DND-41 (cell line): ENCODE measurements around the gene PLCD3.
"Not testable (repeated sequence)": the region's sequence is repeated elsewhere in the genome, so short reads cannot be mapped to it uniquely, and the experiment has no call there.

ENCODE experiments used
- ATAC-seq: fragments of 200-7000 bp; cut with Tn5 transposase; 3 replicates; pipeline ENCODE4 v1.9.1; 2021; ENCODE audit warnings: low read depth; ENCODE audit not compliant: insufficient read depth
- DNase-seq: peaks from one replicate; pipeline ENCODE4 v3.0.0-alpha.2; 2020
- H2AFZ ChIP-seq: 2 replicates; pipeline ENCODE4 v1.6.0; 2012; ENCODE audit warnings: low read depth, low read length
- H3K27ac ChIP-seq: 2 replicates; pipeline ENCODE4 v1.5.1; 2012; ENCODE audit warnings: low read length, inconsistent platforms
- H3K27me3 ChIP-seq: fragments of 200-600 bp; sonication (generic); 2 replicates; pipeline ENCODE4 v1.6.0; 2012; ENCODE audit warnings: low read length, mild to moderate bottlenecking, inconsistent platforms; ENCODE audit not compliant: insufficient read depth, poor library complexity
- H3K36me3 ChIP-seq: 2 replicates; pipeline ENCODE4 v1.5.1; 2012; ENCODE audit warnings: low read length, inconsistent platforms; ENCODE audit not compliant: insufficient read depth
- H3K4me1 ChIP-seq: 2 replicates; pipeline ENCODE4 v1.5.1; 2012; ENCODE audit warnings: mild to moderate bottlenecking, low read length; ENCODE audit not compliant: insufficient read depth
- H3K4me2 ChIP-seq: 2 replicates; pipeline ENCODE4 v1.6.0; 2012; ENCODE audit warnings: mild to moderate bottlenecking, moderate library complexity, low read length, inconsistent platforms; ENCODE audit not compliant: insufficient read depth
- H3K4me3 ChIP-seq, 2 experiments: fragments of 200-600 bp in 1 of 2; shearing (Covaris generic) in 1 of 2; 2 replicates each; pipeline ENCODE4 v1.5.1; 2012 to 2016; ENCODE audit warnings: inconsistent platforms in 2 of 2, low read length in 2 of 2, mild to moderate bottlenecking in 2 of 2, low read depth in 1 of 2, moderate library complexity in 1 of 2
- H3K79me2 ChIP-seq: 2 replicates; pipeline ENCODE4 v1.6.0; 2012; ENCODE audit warnings: low read length, inconsistent platforms; ENCODE audit not compliant: insufficient read depth
- H3K9ac ChIP-seq: 2 replicates; pipeline ENCODE4 v1.6.0; 2012; ENCODE audit warnings: low read depth, mild to moderate bottlenecking, inconsistent platforms, low read length, moderate library complexity
- H3K9me3 ChIP-seq: 2 replicates; pipeline ENCODE4 v1.5.1; 2012; ENCODE audit warnings: low read length, moderate library complexity, mild to moderate bottlenecking, inconsistent platforms; ENCODE audit not compliant: insufficient read depth, severe bottlenecking
- H4K20me1 ChIP-seq: 2 replicates; pipeline ENCODE4 v1.6.0; 2012; ENCODE audit warnings: low read length; ENCODE audit not compliant: insufficient read depth
- CTCF ChIP-seq: IDR thresholded peaks from 2 replicates; pipeline ENCODE4 v1.5.1; 2012; ENCODE audit warnings: borderline replicate concordance, low read length, moderate library complexity, mild to moderate bottlenecking; ENCODE audit not compliant: poor library complexity, severe bottlenecking; ENCODE audit errors: extremely low read depth
- EZH2 ChIP-seq: IDR thresholded peaks from 3 replicates; pipeline ENCODE4 v1.6.1; 2012; ENCODE audit warnings: borderline replicate concordance, low read depth, mild to moderate bottlenecking, moderate library complexity, low read length, inconsistent platforms; ENCODE audit not compliant: severe bottlenecking

Gene PLCD3

GRCh38 chr17:45127207-45127547 is 5.1 kb downstream of the PLCD3 start:
- no peaks in the 10 kb centered on the region for H3K79me2 ChIP-seq
- H3K36me3 ChIP-seq: no peaks in the 10 kb centered on the region
- TF ChIP-seq EZH2 (no peak), CTCF (no peak)
- H4K20me1 ChIP-seq: no peaks in the 10 kb centered on the region
- no peak overlapping the region for H3K27ac ChIP-seq
- H3K4me1 ChIP-seq: peaks cover 12% of the 10 kb centered on the region
- ATAC-seq (no peak), DNase-seq (no peak)
- no peak overlapping the region for H3K4me3 ChIP-seq
- no peaks in the 10 kb centered on the region for H3K27me3 ChIP-seq
- no peak overlapping the region for H2AFZ ChIP-seq
- H3K9me3 ChIP-seq: no peaks in the 10 kb centered on the region
- H3K9ac ChIP-seq: no peak overlapping the region
- H3K4me2 ChIP-seq: no peak overlapping the region

- DNase-seq (no peak), ATAC-seq (no peak)
- no peaks in the 10 kb centered on the region for H4K20me1 ChIP-seq
- no peak overlapping the region for H3K4me3 ChIP-seq
- H3K79me2 ChIP-seq: no peaks in the 10 kb centered on the region
- TF ChIP-seq CTCF (no peak), EZH2 (no peak)
- H3K27ac ChIP-seq: no peak overlapping the region
- no peaks in the 10 kb centered on the region for H3K9me3 ChIP-seq
- H3K36me3 ChIP-seq: no peaks in the 10 kb centered on the region
- no peak overlapping the region for H2AFZ ChIP-seq
- no peaks in the 10 kb centered on the region for H3K27me3 ChIP-seq
- H3K4me2 ChIP-seq: no peak overlapping the region
- no peak overlapping the region for H3K9ac ChIP-seq
- H3K4me1 ChIP-seq: no peaks in the 10 kb centered on the region
These were observed 6.8 kb downstream of the PLCD3 start for GRCh38 chr17:45125509-45125908.

- H3K4me3 ChIP-seq, H3K4me2 ChIP-seq, H3K27ac ChIP-seq, H2AFZ ChIP-seq, ATAC-seq, H3K79me2 ChIP-seq, H3K9ac ChIP-seq, DNase-seq, H3K27me3 ChIP-seq, H3K36me3 ChIP-seq, H3K9me3 ChIP-seq, H4K20me1 ChIP-seq, H3K4me1 ChIP-seq: not testable (repeated sequence)
These were observed 7.6 kb downstream of the PLCD3 start for GRCh38 chr17:45124797-45125122.

GRCh38 chr17:45123930-45124796 is 8.2 kb downstream of the PLCD3 start:
- H3K27me3 ChIP-seq: no peaks in the 10 kb centered on the region
- ATAC-seq (no peak), DNase-seq (no peak)
- no peak overlapping the region for H3K4me2 ChIP-seq
- H3K4me1 ChIP-seq: no peaks in the 10 kb centered on the region
- no peak overlapping the region for H2AFZ ChIP-seq
- H3K36me3 ChIP-seq: no peaks in the 10 kb centered on the region
- no peak overlapping the region for H3K9ac ChIP-seq
- H3K4me3 ChIP-seq: no peak overlapping the region
- TF ChIP-seq EZH2 (no peak), CTCF (no peak)
- H4K20me1 ChIP-seq: no peaks in the 10 kb centered on the region
- H3K79me2 ChIP-seq: no peaks in the 10 kb centered on the region
- H3K9me3 ChIP-seq: no peaks in the 10 kb centered on the region
- H3K27ac ChIP-seq: no peak overlapping the region
